ENCODE results near the gene TMEM59L. TPM values are rescaled to one million over a fixed set of nuclear protein-coding genes. Genes with fewer than 3 reads are reported as not detected.

The TMEM59L gene
- 10 to 100 TPM in 2 of 9 donors, 1 to 10 TPM in 6, under 1 TPM in 1; 0.89 to 13.9 (median 5.2) TPM for total RNA-seq
- polyA plus RNA-seq: 10 to 100 TPM in 1 of 3 donors, 1 to 10 TPM in 2; 1.9 to 14.5 (median 5.5) TPM
- long read RNA-seq, donor 1, partial matches to known transcripts: 0 of 1 reads
- long read RNA-seq, donor 1, other reads (novel, unspliced or antisense): 0 of 1 reads
- long read RNA-seq, donor 2: 0 reads
- long read RNA-seq, donor 3, partial matches to known transcripts: 0 of 1 reads
- long read RNA-seq, donor 3, other reads (novel, unspliced or antisense): 0 of 1 reads
- long read RNA-seq, donor 4: 0 reads
- long read RNA-seq, donor 5, transcript TMEM59L-201 (8 exons, 1,613 nt): major isoform, 10 of 15 reads
- long read RNA-seq, donor 5, partial matches to known transcripts: 3 of 15 reads
- long read RNA-seq, donor 5, other reads (novel, unspliced or antisense): 0 of 15 reads
- long read RNA-seq, donor 6, transcript TMEM59L-201 (8 exons, 1,613 nt): major isoform, 7 of 12 reads
- long read RNA-seq, donor 6, partial matches to known transcripts: 4 of 12 reads
- long read RNA-seq, donor 6, other reads (novel, unspliced or antisense): 0 of 12 reads
- long read RNA-seq, donor 7: 0 reads
- long read RNA-seq, donor 8: 0 reads
- long read RNA-seq, donor 9: 0 reads
- long read RNA-seq, donor 10, partial matches to known transcripts: 0 of 1 reads
- long read RNA-seq, donor 10, other reads (novel, unspliced or antisense): 0 of 1 reads

GRCh38 chr19:18612772-18613588 is at the start of gene TMEM59L:
Gene TMEM59L (plus strand): TSS chr19:18612870. CDS start chr19:18612959, 89 bp downstream.
- 3 to 20% (median 4%) methylated on average over 5 to 70 of the region's 70 CpGs for WGBS, 4 donors
- Histone ChIP-seq H3K9me3 (replicated peaks in 1 of 3) (no peaks in the 10 kb centered on the region), H3K27me3 (peaks cover 66% of the 10 kb centered on the region), H3K27ac (no peak within 1 kb of the TSS), H3K4me1 (replicated peaks in 1 of 2) (peaks cover 4 to 26% of the 10 kb centered on the region in 2 donors), H3K4me3 (peak within 1 kb of the TSS in 1 of 4 donors; percentile 60), H3K36me3 (replicated peaks in 1 of 2) (no peaks in the 10 kb centered on the region)
- intact Hi-C loops (cut with DNase I): no loop called here
- TF ChIP-seq CTCF (IDR thresholded peaks at IDR 0.05): no peak
- TF ChIP-seq POLR2A (IDR thresholded peaks at IDR 0.05): no peak
- DNase-seq: no peak

- Histone ChIP-seq H3K9me3 (replicated peaks in 1 of 3) (no peaks in the 10 kb centered on the region), H3K27ac (no peak overlapping the region), H3K36me3 (replicated peaks in 1 of 2) (peaks cover 0 to 63% of the 10 kb centered on the region in 2 donors), H3K4me3 (no peak overlapping the region), H3K4me1 (replicated peaks in 1 of 2) (no peaks in the 10 kb centered on the region), H3K27me3 (no peaks in the 10 kb centered on the region)
- TF ChIP-seq POLR2A (IDR thresholded peaks at IDR 0.05): no peak
- TF ChIP-seq CTCF (IDR thresholded peaks at IDR 0.05): no peak
- intact Hi-C loops (cut with DNase I): loop anchor here in 1 of 2 donors (10.0 kb wide), 1 partner anchor 102 kb away; no protein-coding TSS in a partner anchor
- 91 to 98% (median 95%) methylated on average over 4 to 8 of the region's 8 CpGs for WGBS, 4 donors
- no peak for DNase-seq
Observed at GRCh38 chr19:18566953-18567352, 45.7 kb upstream of the TMEM59L start.

GRCh38 chr19:18568367-18568766 is 44.3 kb upstream of the TMEM59L start:
- Histone ChIP-seq H3K27ac (no peak overlapping the region), H3K36me3 (replicated peaks in 1 of 2) (peaks cover 0 to 62% of the 10 kb centered on the region in 2 donors), H3K4me1 (replicated peaks in 1 of 2) (peaks cover 12 to 13% of the 10 kb centered on the region in 2 donors), H3K27me3 (no peaks in the 10 kb centered on the region), H3K4me3 (no peak overlapping the region), H3K9me3 (replicated peaks in 1 of 3) (no peaks in the 10 kb centered on the region)
- 93 to 98% (median 94%) methylated on average over 5 to 15 of the region's 15 CpGs for WGBS, 4 donors
- intact Hi-C loops (cut with DNase I): loop anchor here in 1 of 2 donors (10.0 kb wide), 1 partner anchor 104 kb away; no protein-coding TSS in a partner anchor
- no peak for DNase-seq
- TF ChIP-seq CTCF (IDR thresholded peaks at IDR 0.05): no peak
- no peak for TF ChIP-seq POLR2A (IDR thresholded peaks at IDR 0.05)

Data from adrenal gland (tissue), 19 donors.